Vagina (tissue), 2 donors: ENCODE results near the gene GID8.

Experiments used
- POLR2A ChIP-seq, 2 donors: fragments of 450-650 bp; IDR thresholded peaks; one replicate each; pipeline ENCODE4 v1.6.1; 2017; ENCODE audit warnings: antibody characterized with exemption in 2 of 2, mild to moderate bottlenecking in 2 of 2, moderate library complexity in 2 of 2
- TF ChIP-seq, protein P1 (sequence below), 3 experiments: fragments of 450-650 bp in 2 of 3; fragments of 200-600 bp in 1 of 3; sonication (generic) in 1 of 3; IDR thresholded peaks; one replicate each; pipeline ENCODE4 v1.5.1; 2017 to 2019; ENCODE audit warnings: antibody characterized with exemption in 3 of 3, mild to moderate bottlenecking in 2 of 3, moderate library complexity in 2 of 3

- TF ChIP-seq, protein P1, sequence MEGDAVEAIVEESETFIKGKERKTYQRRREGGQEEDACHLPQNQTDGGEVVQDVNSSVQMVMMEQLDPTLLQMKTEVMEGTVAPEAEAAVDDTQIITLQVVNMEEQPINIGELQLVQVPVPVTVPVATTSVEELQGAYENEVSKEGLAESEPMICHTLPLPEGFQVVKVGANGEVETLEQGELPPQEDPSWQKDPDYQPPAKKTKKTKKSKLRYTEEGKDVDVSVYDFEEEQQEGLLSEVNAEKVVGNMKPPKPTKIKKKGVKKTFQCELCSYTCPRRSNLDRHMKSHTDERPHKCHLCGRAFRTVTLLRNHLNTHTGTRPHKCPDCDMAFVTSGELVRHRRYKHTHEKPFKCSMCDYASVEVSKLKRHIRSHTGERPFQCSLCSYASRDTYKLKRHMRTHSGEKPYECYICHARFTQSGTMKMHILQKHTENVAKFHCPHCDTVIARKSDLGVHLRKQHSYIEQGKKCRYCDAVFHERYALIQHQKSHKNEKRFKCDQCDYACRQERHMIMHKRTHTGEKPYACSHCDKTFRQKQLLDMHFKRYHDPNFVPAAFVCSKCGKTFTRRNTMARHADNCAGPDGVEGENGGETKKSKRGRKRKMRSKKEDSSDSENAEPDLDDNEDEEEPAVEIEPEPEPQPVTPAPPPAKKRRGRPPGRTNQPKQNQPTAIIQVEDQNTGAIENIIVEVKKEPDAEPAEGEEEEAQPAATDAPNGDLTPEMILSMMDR (IDR thresholded peaks at IDR 0.05), result no peak
- no peak for TF ChIP-seq POLR2A (IDR thresholded peaks at IDR 0.05)
These were observed 48.1 kb upstream of the GID8 start for GRCh38 chr20:62889871-62890270.
